Activated naive CD8-positive, alpha-beta T cell treated with anti-CD3 and anti-CD28 coated beads for 36 hours (primary cell): ENCODE data around the gene SSTR3. TPM values are rescaled to one million over a fixed set of nuclear protein-coding genes. Genes with fewer than 3 reads are reported as not detected.
A peak's percentile ranks its signal among the peaks of the same experiment; 100 is the strongest.

Experiments used
- DNase-seq: peaks from one replicate; pipeline ENCODE4 v3.0.0; 2021
- H3K27ac Mint-ChIP-seq: one replicate; pipeline ENCODE4 v1.8.0; 2022; ENCODE audit warnings: mild to moderate bottlenecking, moderate library complexity, mixed read lengths
- H3K27me3 Mint-ChIP-seq: one replicate; pipeline ENCODE4 v1.8.0; 2022; ENCODE audit warnings: mild to moderate bottlenecking, mixed read lengths
- H3K36me3 Mint-ChIP-seq: one replicate; pipeline ENCODE4 v1.8.0; 2021; ENCODE audit warnings: mild to moderate bottlenecking, mixed read lengths
- H3K4me1 Mint-ChIP-seq: one replicate; pipeline ENCODE4 v1.8.0; 2021; ENCODE audit warnings: mixed read lengths
- H3K4me3 Mint-ChIP-seq: one replicate; pipeline ENCODE4 v1.8.0; 2022; ENCODE audit warnings: mild to moderate bottlenecking, moderate library complexity, mixed read lengths
- H3K9me3 Mint-ChIP-seq: one replicate; pipeline ENCODE4 v1.8.0; 2022; ENCODE audit warnings: mixed read lengths
- total RNA-seq, 2 experiments: library from RNA; stranded (reverse); gene quantifications; one replicate each; pipeline ENCODE4 v1.2.3, GENCODE V29; 2021

The SSTR3 gene
- total RNA-seq, 2 experiments from 2014 or later, result 7.1 to 7.4 TPM

GRCh38 chr22:37187891-37188761 lies 24.2 kb downstream of the SSTR3 start, which contains the start of gene C1QTNF6:
TSS of gene C1QTNF6 (minus strand) at chr22:37188247. CDS start at chr22:37188213, 34 bp downstream.
- Mint-ChIP-seq H3K36me3 (peaks cover 7% of the 10 kb centered on the region), H3K4me1 (peaks cover 58% of the 10 kb centered on the region), H3K9me3 (no peaks in the 10 kb centered on the region), H3K27ac (peak within 1 kb of the TSS; percentile 28), H3K4me3 (no peak within 1 kb of the TSS), H3K27me3 (no peaks in the 10 kb centered on the region)
- DNase-seq, result no peak

DNA sequence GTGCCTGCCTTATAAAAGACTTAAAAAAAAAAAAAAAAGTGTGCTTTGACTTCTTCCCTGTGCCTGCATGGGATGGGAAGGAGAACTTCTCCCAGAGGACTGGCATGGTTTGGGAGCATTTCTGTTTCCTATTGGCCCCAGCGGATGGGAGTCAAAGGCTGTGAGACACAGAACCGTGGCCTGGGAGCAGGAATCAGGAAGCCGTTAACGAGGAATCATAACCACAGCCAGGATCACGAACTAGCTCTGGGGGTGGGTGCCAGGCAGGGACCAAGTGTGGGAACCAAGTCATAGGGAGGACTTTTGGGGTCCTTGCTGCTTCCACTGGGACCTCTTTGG lies 24.8 kb downstream of the SSTR3 start:
- H3K4me3 Mint-ChIP-seq, result no peak overlapping the region
- DNase-seq, result no peak
- H3K9me3 Mint-ChIP-seq, result no peaks in the 10 kb centered on the region
- no peaks in the 10 kb centered on the region for H3K27me3 Mint-ChIP-seq
- peaks cover 53% of the 10 kb centered on the region for H3K4me1 Mint-ChIP-seq
- H3K36me3 Mint-ChIP-seq, result peaks cover 1% of the 10 kb centered on the region
- no peak overlapping the region for H3K27ac Mint-ChIP-seq

- no peaks in the 10 kb centered on the region for H3K27me3 Mint-ChIP-seq
- peak overlapping the region; percentile 52 for H3K4me3 Mint-ChIP-seq
- H3K27ac Mint-ChIP-seq, result peak overlapping the region; percentile 77
- DNase-seq, result no peak
- H3K4me1 Mint-ChIP-seq, result peaks cover 51% of the 10 kb centered on the region
- H3K36me3 Mint-ChIP-seq, result no peaks in the 10 kb centered on the region
- H3K9me3 Mint-ChIP-seq, result no peaks in the 10 kb centered on the region
Observed at GRCh38 chr22:37186997-37187522, 25.2 kb downstream of the SSTR3 start.

- no peaks in the 10 kb centered on the region for H3K36me3 Mint-ChIP-seq
- peak overlapping the region; percentile 52 for H3K4me3 Mint-ChIP-seq
- peak overlapping the region; percentile 77 for H3K27ac Mint-ChIP-seq
- no peaks in the 10 kb centered on the region for H3K27me3 Mint-ChIP-seq
- peaks cover 50% of the 10 kb centered on the region for H3K4me1 Mint-ChIP-seq
- no peaks in the 10 kb centered on the region for H3K9me3 Mint-ChIP-seq
- peak; percentile 56 for DNase-seq
Observed at GRCh38 chr22:37186228-37186996, 25.9 kb downstream of the SSTR3 start.

DNA sequence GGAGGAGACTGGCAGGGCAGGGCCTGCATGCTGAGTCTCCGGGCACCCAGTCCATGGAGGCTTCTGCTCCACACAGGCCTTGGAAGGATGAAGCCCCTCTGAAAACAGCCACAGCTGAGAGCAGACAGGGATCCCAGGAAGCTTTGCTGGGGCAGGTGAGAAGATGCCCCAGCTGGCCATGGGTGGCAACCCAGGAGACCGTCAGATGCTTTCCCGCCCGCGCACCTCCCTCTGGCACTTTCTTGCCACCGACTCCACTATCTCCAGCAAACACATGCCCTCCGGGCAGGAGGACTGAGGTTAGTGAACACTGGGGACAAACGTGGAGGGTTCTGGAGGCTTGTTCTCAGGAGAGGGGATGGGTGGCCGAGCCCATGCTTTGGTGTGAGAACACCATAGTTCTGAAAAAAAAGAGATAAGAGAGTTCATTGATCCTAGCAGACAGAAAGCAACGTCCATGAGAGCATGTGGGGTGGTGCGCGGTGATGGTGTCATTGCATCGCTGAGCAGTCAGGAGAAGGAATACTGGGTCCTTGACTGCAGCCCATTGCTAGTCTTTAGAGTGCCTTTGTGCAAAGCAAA lies 26.5 kb downstream of the SSTR3 start:
- H3K27ac Mint-ChIP-seq, result no peak overlapping the region
- no peaks in the 10 kb centered on the region for H3K27me3 Mint-ChIP-seq
- no peak for DNase-seq
- H3K4me3 Mint-ChIP-seq, result no peak overlapping the region
- H3K4me1 Mint-ChIP-seq, result peaks cover 50% of the 10 kb centered on the region
- no peaks in the 10 kb centered on the region for H3K9me3 Mint-ChIP-seq
- no peaks in the 10 kb centered on the region for H3K36me3 Mint-ChIP-seq

- H3K36me3 Mint-ChIP-seq, result no peaks in the 10 kb centered on the region
- H3K4me3 Mint-ChIP-seq, result no peak overlapping the region
- no peaks in the 10 kb centered on the region for H3K9me3 Mint-ChIP-seq
- no peaks in the 10 kb centered on the region for H3K27me3 Mint-ChIP-seq
- peaks cover 50% of the 10 kb centered on the region for H3K4me1 Mint-ChIP-seq
- no peak overlapping the region for H3K27ac Mint-ChIP-seq
- no peak for DNase-seq
Observed at GRCh38 chr22:37184816-37185541, 27.3 kb downstream of the SSTR3 start.

DNA sequence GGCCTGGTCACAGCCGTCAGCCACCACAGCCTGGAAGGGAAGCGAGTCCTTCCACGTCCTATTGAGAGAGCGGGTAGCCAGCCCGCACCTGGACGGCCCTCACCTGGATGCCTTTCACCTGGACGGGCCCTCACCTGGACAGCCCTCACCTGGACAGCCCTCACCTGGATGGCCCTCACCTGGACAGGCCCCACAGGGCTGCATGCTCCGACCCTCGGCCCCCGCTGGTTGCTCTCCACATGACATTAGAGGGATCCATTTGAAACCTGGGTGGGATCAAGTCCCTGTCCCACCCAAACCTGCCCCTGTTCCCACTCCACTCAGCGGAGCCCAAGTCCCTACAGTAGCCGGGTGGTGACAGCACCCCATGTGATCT lies 27.9 kb downstream of the SSTR3 start:
- DNase-seq, result no peak
- H3K27me3 Mint-ChIP-seq, result no peaks in the 10 kb centered on the region

DNA sequence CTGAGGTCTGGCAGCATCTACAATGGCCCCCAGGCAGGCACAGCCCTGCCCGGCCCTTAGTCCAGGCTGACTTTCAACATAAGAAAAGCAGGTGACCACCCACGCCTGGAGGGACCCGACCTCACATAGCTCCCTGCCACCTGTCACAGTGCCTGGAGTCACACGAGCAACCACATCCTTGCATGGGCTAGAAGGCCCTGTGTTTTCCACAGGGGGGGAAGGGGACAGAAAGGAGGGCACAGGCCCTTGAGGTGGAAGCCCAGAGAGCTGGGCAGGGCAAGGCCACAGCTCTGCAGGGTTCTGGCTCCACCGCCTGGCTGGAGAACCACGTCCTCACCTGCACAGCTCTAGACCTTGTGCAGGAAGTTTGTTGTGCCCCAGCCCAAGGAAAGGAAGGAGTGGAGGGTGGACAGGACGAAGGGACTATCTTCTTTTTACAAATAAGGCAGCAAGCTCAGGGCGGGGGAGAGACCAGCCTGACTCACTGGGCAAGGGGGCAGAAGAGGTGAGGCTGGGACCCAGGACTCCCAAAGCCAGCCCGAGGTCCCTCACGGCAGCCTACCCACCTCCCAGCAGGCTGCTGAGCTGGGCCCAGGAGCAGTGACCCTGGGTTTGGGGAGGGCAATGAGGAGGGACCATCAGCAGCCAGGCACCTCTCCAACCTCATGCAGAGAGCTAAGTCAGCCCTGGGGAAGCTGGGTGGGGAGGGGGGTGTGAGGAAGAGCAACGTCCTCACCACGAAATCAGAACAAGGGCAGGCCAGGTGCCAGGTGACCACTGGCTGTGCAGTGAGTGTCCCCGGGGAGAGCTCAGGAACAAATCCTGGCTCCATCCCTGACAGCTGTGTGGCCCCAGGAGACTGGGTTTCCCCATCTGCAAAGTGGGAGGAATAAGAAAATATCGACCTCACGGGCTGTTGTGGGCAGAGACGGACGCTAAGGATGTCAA lies 28.6 kb downstream of the SSTR3 start:
- Mint-ChIP-seq H3K9me3 (no peaks in the 10 kb centered on the region), H3K27me3 (no peaks in the 10 kb centered on the region), H3K4me1 (peaks cover 40% of the 10 kb centered on the region), H3K27ac (peak overlapping the region; percentile 66), H3K4me3 (no peak overlapping the region), H3K36me3 (no peaks in the 10 kb centered on the region)
- no peak for DNase-seq

More for the DNA sequence above, 27.9 kb downstream of the SSTR3 start:
- Mint-ChIP-seq H3K4me1 (peaks cover 46% of the 10 kb centered on the region), H3K9me3 (no peaks in the 10 kb centered on the region), H3K36me3 (no peaks in the 10 kb centered on the region), H3K27ac (no peak overlapping the region), H3K4me3 (no peak overlapping the region)

DNA sequence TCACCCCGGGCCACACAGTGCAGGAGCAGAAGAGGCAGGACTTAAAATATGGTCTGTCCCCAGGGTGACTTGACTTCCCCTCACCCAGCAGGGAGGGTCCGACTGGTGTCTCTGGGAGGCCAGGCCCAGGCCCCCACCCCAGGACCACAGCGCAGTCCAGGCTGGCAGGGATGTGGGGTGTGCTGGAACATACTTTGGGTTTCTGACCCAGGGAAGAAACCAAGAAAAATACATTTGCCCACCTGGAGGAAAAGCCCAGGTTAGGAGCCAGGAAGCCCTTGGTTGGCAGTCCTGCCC lies 29.4 kb downstream of the SSTR3 start:
- H3K4me3 Mint-ChIP-seq, result no peak overlapping the region
- DNase-seq, result no peak
- no peaks in the 10 kb centered on the region for H3K36me3 Mint-ChIP-seq
- H3K27me3 Mint-ChIP-seq, result no peaks in the 10 kb centered on the region
- H3K27ac Mint-ChIP-seq, result no peak overlapping the region
- peaks cover 33% of the 10 kb centered on the region for H3K4me1 Mint-ChIP-seq
- H3K9me3 Mint-ChIP-seq, result no peaks in the 10 kb centered on the region

DNA sequence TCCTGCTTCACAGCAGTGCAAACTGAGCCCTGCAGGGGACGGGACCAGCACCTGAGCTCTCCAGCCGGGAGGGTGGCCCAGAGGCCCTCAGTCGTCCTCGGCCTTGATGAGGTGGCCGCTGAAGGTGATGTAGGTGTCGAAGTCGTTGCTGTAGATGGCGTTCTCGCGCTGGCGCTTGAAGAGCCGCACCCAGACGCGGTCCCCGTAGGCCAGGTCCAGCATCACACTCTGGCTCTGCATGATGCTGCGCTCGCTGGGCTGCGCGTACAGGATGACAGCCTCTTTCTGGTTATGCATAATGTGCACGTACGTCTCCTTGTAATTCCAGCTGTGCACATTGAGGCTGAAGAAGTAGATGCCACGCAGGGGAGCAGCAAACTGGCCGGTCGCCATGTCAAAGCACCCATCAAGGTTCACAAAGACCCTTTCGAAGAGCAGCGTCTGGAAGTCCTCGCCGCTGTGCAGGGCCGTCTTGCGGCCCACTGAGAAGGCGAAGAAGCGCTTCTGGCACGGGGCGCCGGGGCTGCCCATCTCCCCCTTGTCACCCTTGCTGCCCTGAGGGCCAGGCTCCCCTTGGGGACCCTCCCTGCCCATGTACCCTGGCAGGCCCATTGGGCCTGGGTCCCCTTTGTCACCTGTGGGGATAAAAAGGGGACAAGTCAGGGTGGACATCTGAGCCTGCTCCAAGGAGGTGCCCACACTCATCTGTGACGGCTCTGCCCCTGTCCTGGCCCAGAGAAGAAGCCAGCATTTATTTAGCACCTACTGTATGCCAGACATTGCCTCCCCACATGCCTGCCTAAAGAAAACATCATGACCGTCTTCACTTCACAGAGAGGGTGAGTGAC lies 30.0 kb downstream of the SSTR3 start:
- DNase-seq, result no peak
- H3K4me1 Mint-ChIP-seq, result peaks cover 31% of the 10 kb centered on the region
- H3K9me3 Mint-ChIP-seq, result no peaks in the 10 kb centered on the region
- H3K27me3 Mint-ChIP-seq, result no peaks in the 10 kb centered on the region
- no peak overlapping the region for H3K4me3 Mint-ChIP-seq
- H3K36me3 Mint-ChIP-seq, result no peaks in the 10 kb centered on the region
- H3K27ac Mint-ChIP-seq, result no peak overlapping the region

DNA sequence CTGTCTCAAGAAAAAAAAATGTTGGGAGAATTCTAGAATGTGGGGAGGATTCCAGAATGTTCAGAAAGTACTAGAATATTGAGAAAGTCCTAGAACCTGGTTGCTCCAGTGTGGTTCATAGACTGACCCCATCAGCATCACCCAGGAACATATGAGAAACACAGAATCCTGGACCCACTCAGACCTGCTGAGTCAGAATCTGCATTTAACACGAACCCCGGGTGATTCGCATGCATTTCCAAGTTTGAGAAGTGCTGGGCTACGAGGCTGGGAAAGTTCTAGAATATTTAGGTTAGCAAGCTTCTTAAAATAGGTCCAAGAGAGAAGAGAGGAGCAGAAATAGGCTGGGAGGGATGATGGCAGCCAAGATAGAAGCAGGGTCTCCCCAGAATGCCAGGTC lies 30.6 kb downstream of the SSTR3 start:
- Mint-ChIP-seq H3K36me3 (no peaks in the 10 kb centered on the region), H3K27me3 (no peaks in the 10 kb centered on the region), H3K9me3 (no peaks in the 10 kb centered on the region), H3K27ac (no peak overlapping the region), H3K4me3 (no peak overlapping the region), H3K4me1 (peaks cover 33% of the 10 kb centered on the region)
- no peak for DNase-seq

- no peak overlapping the region for H3K27ac Mint-ChIP-seq
- DNase-seq, result no peak
- H3K36me3 Mint-ChIP-seq, result no peaks in the 10 kb centered on the region
- no peak overlapping the region for H3K4me3 Mint-ChIP-seq
- H3K4me1 Mint-ChIP-seq, result peaks cover 32% of the 10 kb centered on the region
- H3K27me3 Mint-ChIP-seq, result no peaks in the 10 kb centered on the region
- no peaks in the 10 kb centered on the region for H3K9me3 Mint-ChIP-seq
Observed at GRCh38 chr22:37180531-37181231, 31.6 kb downstream of the SSTR3 start.
